Measurements from ENCODE around the gene ERCC4.

ERCC4 gene

DNA sequence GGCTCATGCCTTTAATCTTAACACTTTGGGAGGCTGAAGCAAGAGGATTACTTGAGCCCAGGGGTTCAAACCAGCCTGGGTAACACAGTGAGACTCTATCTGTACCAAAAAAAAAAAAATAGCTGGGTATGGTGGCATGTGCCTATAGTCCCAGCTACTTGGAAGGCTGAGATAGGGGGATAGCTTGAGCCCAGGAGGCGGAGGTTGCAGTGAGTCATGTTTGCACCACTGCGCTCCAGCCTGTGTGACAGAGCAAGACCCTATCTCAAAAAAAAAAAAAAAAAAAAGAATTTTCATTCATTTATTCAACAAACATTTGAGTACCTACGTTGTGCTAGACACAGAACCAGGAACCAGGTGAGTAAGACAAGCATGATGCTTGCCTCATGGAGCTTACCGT lies 77.6 kb downstream of the ERCC4 start:
- no peak for DNase-seq (ENCODE audit: low spot score)
- in situ Hi-C loops (cut with MboI; ENCODE audit: low pct_unique_long_range_greater_than_20kb, low sequenced_read_pairs, unreplicated experiment) = no loop called here
- TF ChIP-seq, protein P1, sequence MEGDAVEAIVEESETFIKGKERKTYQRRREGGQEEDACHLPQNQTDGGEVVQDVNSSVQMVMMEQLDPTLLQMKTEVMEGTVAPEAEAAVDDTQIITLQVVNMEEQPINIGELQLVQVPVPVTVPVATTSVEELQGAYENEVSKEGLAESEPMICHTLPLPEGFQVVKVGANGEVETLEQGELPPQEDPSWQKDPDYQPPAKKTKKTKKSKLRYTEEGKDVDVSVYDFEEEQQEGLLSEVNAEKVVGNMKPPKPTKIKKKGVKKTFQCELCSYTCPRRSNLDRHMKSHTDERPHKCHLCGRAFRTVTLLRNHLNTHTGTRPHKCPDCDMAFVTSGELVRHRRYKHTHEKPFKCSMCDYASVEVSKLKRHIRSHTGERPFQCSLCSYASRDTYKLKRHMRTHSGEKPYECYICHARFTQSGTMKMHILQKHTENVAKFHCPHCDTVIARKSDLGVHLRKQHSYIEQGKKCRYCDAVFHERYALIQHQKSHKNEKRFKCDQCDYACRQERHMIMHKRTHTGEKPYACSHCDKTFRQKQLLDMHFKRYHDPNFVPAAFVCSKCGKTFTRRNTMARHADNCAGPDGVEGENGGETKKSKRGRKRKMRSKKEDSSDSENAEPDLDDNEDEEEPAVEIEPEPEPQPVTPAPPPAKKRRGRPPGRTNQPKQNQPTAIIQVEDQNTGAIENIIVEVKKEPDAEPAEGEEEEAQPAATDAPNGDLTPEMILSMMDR (IDR thresholded peaks at IDR 0.05; ENCODE audit: extremely low read depth, insufficient read depth, missing control alignments) = no peak

- TF ChIP-seq, protein P1 (IDR thresholded peaks at IDR 0.05; ENCODE audit: extremely low read depth, insufficient read depth, missing control alignments) = no peak
- peak; percentile 35 for DNase-seq (ENCODE audit: low spot score)
- in situ Hi-C loops (cut with MboI; ENCODE audit: low pct_unique_long_range_greater_than_20kb, low sequenced_read_pairs, unreplicated experiment) = no loop called here
Observed at GRCh38 chr16:13997933-13998332, 78.0 kb downstream of the ERCC4 start.

GRCh38 chr16:13999071-13999894 lies 79.3 kb downstream of the ERCC4 start:
- DNase-seq (ENCODE audit: low spot score) = no peak
- TF ChIP-seq, protein P1 (IDR thresholded peaks at IDR 0.05; ENCODE audit: extremely low read depth, insufficient read depth, missing control alignments) = no peak
- in situ Hi-C loops (cut with MboI; ENCODE audit: low pct_unique_long_range_greater_than_20kb, low sequenced_read_pairs, unreplicated experiment) = no loop called here

GRCh38 chr16:13999895-14000425 lies 80.0 kb downstream of the ERCC4 start:
- TF ChIP-seq, protein P1 (IDR thresholded peaks at IDR 0.05; ENCODE audit: extremely low read depth, insufficient read depth, missing control alignments) = no peak

DNA sequence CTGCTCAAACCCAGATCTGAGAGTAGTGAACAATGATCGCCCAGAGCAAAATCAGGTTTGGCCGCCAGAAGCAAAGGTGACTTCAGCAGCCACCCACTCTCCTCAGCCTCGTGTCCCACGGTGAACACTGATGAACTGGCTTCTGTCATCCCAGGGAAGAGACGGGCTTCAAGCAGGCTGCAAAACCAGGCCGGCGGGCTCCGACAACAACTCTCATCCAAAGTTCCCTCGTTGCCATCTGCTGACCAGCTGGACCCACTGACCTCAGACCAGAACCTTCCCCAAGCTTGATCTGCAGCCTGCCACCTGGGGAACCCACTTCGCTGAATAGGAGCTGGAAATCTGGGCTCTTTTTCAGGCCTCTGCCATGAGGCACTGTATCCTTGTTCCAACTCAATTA lies 81.6 kb downstream of the ERCC4 start:
- in situ Hi-C loops (cut with MboI; ENCODE audit: low pct_unique_long_range_greater_than_20kb, low sequenced_read_pairs, unreplicated experiment) = no loop called here
- no peak for DNase-seq (ENCODE audit: low spot score)
- TF ChIP-seq, protein P1 (IDR thresholded peaks at IDR 0.05; ENCODE audit: extremely low read depth, insufficient read depth, missing control alignments) = no peak

More at GRCh38 chr16:13999895-14000425, 80.0 kb downstream of the ERCC4 start:
- DNase-seq (ENCODE audit: low spot score) = no peak
- in situ Hi-C loops (cut with MboI; ENCODE audit: low pct_unique_long_range_greater_than_20kb, low sequenced_read_pairs, unreplicated experiment) = no loop called here

All from GM13977 (cell line).